ENCODE measurements around the gene ARVCF.

ARVCF gene

GRCh38 chr22:19970479-19971275 lies 45.9 kb downstream of the ARVCF start:
- TF ChIP-seq FOXP2 (optimal IDR thresholded peaks at IDR 0.05; ENCODE audit: borderline replicate concordance, extremely low read depth, extremely low read length, insufficient read depth) (peak; percentile 66), TAF1 (IDR thresholded peaks at IDR 0.05; ENCODE audit: borderline replicate concordance, insufficient read depth, low read length) (no peak), POLR2AphosphoS5 (IDR thresholded peaks at IDR 0.05; ENCODE audit: low read depth, low read length) (no peak; the same call in 1 of the 2 replicates), REST (IDR thresholded peaks at IDR 0.05; ENCODE audit: insufficient read depth in 1 of 2, low read depth in 2 of 2, low read length in 2 of 2) (no peak)

- TF ChIP-seq FOXP2 (optimal IDR thresholded peaks at IDR 0.05; ENCODE audit: borderline replicate concordance, extremely low read depth, extremely low read length, insufficient read depth) (no peak), TAF1 (IDR thresholded peaks at IDR 0.05; ENCODE audit: borderline replicate concordance, insufficient read depth, low read length) (no peak), POLR2AphosphoS5 (IDR thresholded peaks at IDR 0.05; ENCODE audit: low read depth, low read length) (no peak), REST (IDR thresholded peaks at IDR 0.05; ENCODE audit: insufficient read depth in 1 of 2, low read depth in 2 of 2, low read length in 2 of 2) (no peak), SIN3A (IDR thresholded peaks at IDR 0.05; ENCODE audit: borderline replicate concordance, insufficient read depth, low read length) (no peak)
Measured at GRCh38 chr22:19970031-19970478, 46.6 kb downstream of the ARVCF start.

GRCh38 chr22:19969141-19969928 lies 47.3 kb downstream of the ARVCF start:
- peak; percentile 26; the same call in 1 of the 2 replicates for TF ChIP-seq POLR2AphosphoS5 (IDR thresholded peaks at IDR 0.05; ENCODE audit: low read depth, low read length)
- TF ChIP-seq SIN3A (IDR thresholded peaks at IDR 0.05; ENCODE audit: borderline replicate concordance, insufficient read depth, low read length): no peak

GRCh38 chr22:19968450-19968891 lies 48.2 kb downstream of the ARVCF start:
- no peak for TF ChIP-seq REST (IDR thresholded peaks at IDR 0.05; ENCODE audit: insufficient read depth in 1 of 2, low read depth in 2 of 2, low read length in 2 of 2)
- no peak for TF ChIP-seq FOXP2 (optimal IDR thresholded peaks at IDR 0.05; ENCODE audit: borderline replicate concordance, extremely low read depth, extremely low read length, insufficient read depth)
- TF ChIP-seq SIN3A (IDR thresholded peaks at IDR 0.05; ENCODE audit: borderline replicate concordance, insufficient read depth, low read length): no peak

- TF ChIP-seq REST (IDR thresholded peaks at IDR 0.05; ENCODE audit: insufficient read depth in 1 of 2, low read depth in 2 of 2, low read length in 2 of 2) (no peak), POLR2AphosphoS5 (IDR thresholded peaks at IDR 0.05; ENCODE audit: low read depth, low read length) (no peak; the same call in 1 of the 2 replicates), TAF1 (IDR thresholded peaks at IDR 0.05; ENCODE audit: borderline replicate concordance, insufficient read depth, low read length) (no peak)
Measured at GRCh38 chr22:19967850-19968449, 48.7 kb downstream of the ARVCF start.

All from PFSK-1 (cell line).